ENCODE results near the gene PIM3.

The PIM3 gene

DNA sequence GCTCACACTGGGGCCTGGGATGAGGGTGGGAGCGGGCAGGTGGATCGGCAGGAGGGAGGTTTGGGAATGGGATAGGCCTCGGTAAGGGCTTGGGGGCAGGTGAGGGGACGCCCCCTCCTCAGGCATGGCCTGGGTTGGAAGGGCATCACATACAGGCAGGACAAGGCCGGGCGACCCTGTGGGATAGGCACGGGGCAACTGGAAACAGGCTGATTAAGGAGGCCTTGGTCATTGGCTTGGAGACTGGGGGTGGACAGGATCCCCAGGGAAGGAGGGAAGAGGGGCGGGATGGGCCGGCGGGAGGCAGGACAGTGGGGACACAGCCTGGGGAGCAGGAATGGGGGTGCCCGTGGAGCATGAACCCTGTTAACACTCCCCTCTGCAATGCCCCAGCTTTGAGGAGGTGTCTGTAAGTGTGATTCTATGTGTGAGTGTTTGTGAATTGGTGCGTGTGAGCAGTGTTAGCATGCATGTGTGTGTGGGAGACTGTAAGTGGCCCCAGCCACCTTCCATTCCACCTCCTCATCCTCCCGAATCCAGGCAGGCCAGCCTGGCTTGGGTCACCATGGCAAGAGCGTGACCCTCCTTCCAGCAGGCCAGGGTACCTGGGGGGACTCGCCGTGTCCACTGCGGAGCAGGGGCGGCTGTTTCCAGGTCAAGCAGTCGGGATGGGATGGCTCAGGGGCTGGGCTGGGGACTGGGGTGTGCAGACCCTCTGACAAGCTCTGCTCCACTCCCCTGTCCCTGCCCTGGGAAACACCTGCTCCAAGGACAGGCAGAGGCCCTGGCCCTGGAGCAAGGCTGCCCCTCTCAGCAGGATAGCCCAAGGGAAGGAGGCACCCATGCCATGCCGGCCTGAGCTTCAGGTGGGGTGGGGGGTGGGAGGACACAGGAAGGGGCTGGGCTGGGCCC is 3.4 kb upstream of the PIM3 start:
- DNase-seq = no peak

DNA sequence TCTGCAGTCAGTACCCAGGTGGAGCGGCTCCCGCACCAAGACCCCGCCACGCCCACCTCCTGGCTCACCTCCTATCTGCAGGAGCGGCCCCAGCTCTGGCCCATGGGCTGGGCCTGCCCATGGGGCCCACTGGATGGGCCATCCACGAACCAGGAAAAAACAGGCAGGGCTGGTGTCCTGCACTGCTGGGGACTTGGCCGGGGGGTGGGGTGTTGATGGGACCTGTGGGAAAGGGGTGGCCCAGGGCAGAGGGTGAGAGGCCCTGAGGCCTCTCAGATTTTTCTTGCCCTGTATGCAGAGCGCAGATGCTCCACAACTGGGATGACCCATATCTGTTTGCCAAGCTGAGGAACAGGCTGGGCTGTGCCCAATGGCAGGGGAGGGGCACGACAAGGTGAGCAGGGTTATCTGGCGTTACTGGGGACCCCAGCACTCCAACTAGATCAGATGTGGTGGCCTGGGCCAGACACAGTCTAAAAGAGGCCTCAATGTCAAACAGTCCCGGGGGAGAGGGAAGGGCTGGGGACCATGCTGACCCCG is 2.7 kb upstream of the PIM3 start:
- no peak for DNase-seq

DNA sequence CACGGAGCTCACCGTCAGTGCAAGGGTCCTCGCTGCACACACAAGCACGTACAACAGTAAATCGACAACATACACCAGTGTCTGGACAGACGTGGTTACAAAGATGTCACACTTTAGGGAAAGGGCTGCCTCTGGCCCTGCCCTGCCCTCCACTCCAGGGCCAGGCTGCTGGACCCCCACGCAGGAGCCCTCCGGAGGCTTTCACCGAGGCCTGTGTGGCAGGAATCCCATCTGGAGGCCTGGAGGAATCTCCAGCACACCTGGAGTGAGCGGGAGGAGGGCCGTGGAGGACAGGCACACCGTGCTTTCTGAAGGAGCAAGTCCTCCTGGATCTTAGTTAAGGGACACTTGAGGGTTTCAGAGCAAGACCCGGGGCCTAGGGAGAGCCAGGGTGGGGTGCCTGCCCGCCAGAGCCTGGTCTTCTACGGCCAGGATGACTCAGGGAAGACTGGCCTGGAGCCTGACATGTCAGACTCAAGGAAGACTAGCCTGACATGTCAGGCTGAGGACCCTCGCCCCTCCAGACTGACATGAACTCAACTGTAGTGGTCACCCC is 2.1 kb upstream of the PIM3 start:
- DNase-seq = no peak

DNA sequence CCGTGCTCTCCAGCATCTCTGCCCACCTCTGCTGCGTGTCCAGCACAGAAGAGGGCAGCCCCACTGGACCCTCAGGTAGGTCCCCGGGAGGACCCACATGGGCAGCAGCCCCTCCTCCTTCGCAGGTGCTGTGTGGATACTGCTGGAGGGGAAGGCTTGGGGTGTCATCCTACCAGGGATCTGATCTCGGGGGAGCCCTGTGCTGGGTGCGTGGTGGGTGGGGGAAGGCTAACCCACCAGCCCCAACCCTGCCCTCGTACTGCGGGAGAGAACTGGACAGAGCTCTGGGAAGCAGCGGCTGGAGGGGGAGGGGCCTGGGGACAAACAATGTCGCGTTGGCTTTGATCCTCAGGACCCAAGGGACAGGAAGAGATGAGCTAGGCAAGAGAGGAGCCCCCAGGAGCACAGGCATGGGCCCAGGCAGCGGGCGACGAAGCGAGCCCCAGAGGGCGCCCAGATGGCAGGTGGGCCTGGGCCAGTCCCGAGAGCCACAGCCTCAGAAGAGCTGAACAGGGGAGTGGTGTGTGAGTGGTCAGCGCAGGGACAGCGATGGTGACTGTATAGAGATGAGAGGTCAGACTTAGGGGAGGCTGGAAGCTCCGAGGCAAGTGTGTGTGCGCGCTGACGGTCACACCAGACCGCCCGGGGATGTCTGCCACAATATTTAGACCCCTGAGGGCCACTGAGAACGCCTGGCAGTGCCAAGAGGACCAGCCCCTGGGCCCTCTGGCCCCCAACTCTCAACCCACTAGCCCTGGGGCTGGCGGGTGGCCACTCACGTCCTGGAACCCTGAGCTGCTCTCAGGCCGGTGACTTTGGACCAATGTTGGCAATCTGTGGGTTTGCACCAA is 1.4 kb upstream of the PIM3 start:
- no peak for DNase-seq

DNA sequence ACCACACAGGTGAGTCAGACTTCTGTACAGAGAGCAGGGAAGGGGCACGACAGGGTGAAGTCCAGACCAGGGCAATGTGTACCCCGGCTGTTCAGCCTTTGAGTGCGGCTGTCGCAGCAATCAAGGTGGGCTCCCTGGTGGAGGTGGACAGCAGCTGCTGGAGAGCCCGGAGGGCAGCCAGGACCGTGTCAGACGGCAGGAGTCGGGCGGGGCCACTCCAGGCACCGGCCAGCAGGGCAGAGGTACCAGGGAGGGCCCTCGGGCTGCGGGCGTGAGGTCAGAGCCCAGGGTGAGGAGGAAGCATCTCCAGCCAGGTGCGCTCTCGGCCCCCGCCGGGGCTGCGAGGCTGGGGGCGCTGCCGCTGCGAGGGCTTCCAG is 802 bp upstream of the PIM3 start:
- peak; percentile 43 to 45 for DNase-seq

DNA sequence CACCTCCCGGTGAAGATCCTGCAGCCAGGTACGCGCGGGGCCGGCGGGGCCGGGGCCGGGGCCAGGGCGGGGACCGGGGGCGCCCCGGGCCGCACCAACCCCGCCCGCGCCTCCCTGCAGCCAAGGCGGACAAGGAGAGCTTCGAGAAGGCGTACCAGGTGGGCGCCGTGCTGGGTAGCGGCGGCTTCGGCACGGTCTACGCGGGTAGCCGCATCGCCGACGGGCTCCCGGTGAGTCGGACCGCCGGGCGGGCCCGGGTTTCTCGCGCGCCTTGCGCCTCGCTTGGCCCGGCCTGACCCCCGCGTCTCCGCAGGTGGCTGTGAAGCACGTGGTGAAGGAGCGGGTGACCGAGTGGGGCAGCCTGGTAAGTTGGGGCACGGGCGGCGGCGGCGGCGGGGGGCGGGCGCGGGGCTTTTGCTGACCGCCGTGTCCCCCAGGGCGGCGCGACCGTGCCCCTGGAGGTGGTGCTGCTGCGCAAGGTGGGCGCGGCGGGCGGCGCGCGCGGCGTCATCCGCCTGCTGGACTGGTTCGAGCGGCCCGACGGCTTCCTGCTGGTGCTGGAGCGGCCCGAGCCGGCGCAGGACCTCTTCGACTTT is 531 bp downstream of the PIM3 start:
- DNase-seq = peak in 1 of 2 experiments; percentile 48

DNA sequence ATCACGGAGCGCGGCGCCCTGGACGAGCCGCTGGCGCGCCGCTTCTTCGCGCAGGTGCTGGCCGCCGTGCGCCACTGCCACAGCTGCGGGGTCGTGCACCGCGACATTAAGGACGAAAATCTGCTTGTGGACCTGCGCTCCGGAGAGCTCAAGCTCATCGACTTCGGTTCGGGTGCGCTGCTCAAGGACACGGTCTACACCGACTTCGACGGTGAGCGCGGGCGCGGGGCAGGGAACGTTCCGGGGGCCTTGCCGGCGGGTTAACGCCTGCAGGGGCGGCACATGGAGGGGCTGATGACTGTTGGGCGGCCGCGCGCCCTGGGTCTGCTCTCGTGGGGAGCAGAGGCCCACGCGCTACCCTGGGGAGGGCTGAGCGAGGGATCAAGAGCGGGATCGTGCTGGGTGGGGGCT is 1.0 kb downstream of the PIM3 start:
- DNase-seq = no peak

DNA sequence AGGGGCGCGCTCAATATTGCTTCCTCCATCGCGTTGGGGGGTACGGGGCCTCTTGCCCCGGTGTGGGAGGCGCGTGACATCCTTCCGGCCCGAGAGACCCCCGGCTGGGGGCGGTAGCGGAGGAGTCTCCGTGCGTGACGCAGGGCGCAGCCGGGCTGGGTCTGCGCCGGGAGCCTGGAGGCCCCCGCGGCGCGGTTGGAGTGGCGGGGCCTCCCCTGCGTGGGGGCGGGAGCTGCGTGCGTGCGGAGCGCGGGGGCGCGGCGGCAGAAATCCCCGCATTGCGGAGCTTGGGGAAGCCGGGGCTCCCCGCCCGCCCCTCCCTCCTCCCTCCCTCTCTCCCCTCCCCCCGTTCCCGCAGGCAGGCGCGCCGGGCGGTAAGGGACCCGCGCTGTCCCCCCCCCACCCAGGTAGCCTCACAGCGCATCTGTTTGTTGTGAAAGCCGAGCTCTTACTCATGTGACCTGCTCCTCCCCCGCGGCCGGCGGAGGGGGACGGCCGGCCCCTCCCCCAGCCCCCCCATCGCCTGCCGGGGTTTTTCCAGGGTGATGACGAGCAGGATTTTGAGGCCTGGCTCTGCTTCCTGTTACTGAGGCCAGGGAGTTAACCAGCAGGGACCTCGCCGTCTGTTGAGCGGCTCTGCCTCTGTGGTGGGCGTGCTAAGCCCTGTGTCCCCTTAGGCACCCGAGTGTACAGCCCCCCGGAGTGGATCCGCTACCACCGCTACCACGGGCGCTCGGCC is 1.6 kb downstream of the PIM3 start:
- peak; percentile 88 for DNase-seq

DNA sequence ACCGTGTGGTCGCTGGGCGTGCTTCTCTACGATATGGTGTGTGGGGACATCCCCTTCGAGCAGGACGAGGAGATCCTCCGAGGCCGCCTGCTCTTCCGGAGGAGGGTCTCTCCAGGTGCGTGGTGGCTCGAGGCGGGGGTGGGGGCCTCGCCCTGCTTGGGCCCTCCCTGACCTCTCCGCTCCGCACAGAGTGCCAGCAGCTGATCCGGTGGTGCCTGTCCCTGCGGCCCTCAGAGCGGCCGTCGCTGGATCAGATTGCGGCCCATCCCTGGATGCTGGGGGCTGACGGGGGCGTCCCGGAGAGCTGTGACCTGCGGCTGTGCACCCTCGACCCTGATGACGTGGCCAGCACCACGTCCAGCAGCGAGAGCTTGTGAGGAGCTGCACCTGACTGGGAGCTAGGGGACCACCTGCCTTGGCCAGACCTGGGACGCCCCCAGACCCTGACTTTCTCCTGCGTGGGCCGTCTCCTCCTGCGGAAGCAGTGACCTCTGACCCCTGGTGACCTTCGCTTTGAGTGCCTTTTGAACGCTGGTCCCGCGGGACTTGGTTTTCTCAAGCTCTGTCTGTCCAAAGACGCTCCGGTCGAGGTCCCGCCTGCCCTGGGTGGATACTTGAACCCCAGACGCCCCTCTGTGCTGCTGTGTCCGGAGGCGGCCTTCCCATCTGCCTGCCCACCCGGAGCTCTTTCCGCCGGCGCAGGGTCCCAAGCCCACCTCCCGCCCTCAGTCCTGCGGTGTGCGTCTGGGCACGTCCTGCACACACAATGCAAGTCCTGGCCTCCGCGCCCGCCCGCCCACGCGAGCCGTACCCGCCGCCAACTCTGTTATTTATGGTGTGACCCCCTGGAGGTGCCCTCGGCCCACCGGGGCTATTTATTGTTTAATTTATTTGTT is 2.4 kb downstream of the PIM3 start:
- peak; percentile 26 for DNase-seq

DNA sequence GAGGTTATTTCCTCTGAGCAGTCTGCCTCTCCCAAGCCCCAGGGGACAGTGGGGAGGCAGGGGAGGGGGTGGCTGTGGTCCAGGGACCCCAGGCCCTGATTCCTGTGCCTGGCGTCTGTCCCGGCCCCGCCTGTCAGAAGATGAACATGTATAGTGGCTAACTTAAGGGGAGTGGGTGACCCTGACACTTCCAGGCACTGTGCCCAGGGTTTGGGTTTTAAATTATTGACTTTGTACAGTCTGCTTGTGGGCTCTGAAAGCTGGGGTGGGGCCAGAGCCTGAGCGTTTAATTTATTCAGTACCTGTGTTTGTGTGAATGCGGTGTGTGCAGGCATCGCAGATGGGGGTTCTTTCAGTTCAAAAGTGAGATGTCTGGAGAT is 3.1 kb downstream of the PIM3 start:
- DNase-seq = no peak

DNA sequence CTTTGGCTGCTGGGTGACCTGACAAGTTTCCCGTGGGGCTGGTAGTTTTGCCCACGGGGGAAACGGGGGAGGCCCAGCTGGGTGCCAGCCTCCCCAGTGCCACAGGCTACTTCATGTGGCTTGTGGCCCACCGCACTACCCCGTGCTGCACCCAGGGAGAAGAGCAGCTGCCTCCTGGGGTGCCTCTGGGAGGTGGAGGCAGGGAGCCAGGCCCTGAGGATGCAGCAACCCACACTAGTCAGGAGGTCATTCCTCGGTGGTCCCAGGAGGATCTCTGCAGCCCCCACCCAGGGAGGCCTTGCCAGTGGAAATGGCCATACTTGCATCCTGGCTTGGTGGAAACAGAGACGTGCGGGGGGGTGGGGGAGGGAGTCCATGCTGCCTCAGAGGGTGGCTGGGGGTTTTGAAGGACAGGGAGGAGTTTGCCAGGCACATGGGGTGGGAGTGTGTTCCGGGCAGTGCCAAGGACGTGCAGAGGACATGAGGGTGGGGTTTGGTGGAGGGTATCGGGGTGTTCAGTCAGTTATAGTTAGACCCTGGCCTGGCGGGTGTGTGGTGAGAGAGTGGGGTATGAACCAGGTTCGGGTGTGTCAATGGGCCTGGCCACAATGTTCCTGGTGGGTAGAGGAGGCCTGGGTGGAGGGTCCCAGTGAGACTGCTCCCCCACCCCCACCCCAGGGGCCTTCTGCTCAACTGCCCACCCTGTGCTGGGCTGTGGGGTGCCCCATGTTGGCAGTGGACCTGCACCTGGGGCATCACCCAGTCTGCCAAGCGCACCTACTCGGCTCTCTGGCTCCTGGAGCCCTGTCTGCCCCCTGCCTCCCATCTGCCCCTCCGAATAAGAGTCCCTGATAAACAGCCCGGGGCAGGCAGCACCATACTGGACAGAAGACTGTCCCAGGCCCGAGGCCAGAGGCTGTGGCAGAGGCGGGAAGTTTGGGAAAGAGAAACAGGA is 3.8 kb downstream of the PIM3 start:
- DNase-seq = peak; percentile 29 to 36

DNA sequence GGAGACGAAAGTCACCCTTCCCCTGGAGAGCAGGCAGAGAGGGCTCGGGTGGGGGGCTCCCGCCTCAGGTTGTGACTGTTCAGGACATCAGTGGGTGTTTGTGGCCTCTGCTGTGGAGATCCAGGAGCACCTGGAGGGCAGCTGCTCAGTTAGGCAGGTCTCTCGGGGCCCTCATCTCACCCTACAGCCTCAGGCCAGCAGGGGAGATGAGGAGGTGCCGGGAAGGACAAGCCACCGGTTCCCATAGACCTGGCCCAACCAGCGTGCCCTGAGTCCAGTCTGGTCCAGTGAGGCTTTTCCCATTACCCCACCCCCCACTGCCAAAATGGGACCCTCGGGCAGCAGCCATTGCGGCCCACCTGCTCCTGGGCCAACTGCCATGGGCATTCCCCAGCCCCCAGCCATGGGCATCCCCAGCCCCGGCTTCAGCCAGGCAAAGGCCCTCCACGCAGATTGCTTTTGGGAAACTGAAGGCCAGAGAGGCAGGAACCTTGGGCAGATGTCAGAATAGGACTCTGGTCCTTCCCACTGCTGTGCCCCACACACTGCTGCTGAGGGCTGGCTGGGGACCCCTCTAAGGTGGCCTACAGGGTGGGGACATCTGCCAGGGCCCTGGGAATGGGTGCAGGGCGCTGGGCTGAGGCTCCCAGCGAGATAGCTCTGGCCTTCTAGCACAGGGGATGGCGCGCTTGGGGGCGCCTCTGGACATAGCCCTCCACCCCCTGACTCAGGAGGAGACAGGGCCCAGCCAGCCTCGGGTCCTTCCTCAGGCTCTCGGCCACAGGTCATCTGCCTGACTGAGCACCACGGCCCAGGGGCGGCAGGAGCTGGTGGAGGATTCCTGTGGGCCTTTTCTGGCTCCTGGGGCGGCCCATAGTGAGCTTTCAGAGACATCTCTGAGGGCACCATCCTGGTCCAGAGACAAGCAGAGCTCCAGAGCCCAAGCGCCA is 4.8 kb downstream of the PIM3 start:
- DNase-seq = peak; percentile 29 to 35

DNA sequence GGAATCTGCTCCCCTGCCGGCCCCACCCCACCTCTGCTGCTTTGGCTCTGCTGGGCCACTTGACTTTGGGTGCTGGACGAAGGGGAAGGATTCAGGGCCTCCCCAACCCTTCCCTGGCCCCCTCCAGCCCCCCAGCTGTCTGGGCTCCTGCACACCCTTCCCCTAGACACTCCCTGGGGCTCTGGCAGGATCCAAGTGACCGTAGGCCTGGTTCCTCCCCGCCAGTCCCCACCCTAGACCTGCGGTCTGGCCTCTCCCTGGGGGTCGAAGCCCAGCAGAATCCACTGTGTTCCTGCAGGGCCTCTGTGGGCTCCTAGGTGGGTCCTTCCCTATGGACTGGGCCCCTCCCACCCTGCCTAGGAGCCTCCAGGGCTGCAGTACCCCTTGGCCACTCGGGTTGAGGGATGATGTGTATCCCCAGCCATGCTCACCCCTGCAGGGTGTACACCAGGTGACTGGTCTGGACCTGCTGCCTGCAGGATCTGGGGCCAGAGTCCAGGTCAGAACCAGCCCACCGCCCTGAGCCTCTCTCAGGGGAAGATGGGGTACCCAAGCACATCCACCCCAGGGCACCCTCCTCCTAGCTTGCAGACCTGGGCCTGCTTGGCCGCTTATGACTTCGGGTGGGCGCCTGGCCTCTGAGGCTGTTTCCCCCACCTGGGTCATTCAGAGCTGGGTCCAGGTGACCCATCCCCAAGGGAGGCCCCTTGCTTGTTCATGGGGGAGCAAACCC is 5.6 kb downstream of the PIM3 start:
- peak in 1 of 2 experiments; percentile 36 for DNase-seq

DNA sequence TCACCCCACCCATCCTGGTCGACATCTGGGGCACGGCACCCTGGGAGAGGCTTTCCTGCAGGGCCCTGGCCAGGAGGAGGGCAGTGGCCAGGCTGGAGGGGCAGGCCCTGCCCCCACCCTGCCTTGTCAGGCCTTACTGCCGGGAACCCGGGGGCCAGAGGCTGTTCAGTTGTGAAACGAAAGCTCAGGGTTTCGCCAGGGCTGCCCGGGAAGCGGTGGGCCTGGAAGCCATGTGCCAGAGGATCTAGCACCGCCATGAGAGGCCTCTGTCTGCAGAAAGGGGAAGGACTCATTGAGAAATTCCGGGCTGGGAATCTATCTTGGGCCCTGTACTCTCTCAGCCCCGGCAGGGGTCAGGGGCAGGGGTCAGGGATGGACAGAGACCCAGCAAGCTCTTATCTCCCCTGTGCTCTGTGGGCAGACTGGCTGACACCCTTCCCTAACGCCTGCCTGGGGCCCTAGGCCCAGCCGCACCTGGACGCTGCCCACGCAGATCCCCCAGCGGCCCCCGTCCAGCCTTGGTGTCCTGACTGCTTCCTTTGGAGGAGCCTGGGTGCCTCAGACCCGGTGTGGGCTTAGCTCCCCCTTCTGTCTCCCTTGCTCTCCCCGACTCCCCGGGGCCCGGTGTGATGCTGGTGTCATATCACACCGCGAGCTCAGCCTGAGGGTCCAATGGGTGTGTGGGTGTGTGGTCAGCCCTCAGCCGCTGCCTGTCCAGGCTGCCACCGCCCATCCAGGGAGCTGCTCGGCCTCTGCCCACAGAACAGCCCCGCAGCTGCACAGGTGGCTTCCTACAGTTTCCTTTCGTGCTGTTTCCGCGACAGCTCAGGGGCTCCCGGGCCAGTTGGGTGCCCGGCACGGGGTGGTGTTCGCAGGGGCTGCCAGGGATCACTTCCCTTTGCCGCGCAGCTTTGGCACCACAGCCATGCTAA is 6.5 kb downstream of the PIM3 start:
- peak; percentile 27 to 36 for DNase-seq

DNA sequence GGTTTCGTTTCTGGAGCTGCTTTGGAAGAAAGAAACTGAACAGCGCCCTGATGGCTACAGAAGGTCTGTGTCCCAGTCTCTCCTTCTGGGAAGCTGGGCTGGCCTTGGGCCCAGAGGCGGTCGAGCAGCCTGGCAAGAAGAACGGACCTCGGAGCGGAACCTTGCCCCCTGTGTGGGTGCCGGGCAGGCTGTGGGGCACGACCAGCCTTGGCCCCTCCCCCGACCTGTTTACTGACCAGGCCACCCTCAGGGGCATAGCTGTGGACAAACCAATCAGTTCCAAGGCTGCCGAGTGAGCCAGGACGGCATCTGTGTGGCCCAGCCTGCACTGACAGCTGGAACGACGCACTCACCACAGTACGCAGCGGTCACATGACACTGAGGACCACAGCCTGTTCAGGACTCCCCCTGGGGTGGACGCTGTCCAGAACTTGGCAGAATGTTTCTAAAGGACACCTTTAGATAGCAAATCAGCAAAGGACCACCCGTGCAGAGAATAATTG is 7.2 kb downstream of the PIM3 start:
- DNase-seq = no peak

DNA sequence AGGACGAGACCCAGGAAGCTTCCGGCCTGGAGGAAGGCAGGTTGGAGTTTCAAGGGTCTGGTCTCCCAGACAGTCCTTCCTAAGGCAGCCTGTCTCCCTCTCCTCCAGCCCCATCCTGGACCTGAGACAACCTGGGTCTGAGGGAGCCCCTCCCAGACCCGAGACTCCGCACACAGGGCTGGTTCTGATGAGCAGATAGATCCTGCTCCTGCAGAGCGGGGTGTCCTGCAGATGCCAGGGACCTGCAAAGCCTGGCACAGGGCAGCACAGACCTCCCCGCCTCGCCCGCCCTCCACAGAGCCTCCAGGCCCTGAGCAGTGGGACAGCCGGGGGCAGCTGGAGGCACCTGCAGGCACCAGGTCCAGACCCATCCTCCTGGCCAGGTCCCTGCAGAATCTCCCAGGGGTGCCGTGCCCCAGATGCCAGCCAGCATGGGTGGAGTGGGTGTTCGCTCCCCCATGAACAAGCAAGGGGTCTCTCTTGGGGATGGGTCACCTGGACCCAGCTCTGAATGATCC is 7.8 kb downstream of the PIM3 start:
- DNase-seq = no peak

Data from stimulated activated CD4-positive, alpha-beta T cell treated with anti-CD3 and anti-CD28 coated beads, Interleukin-4, amount 100 ng/mL, for 4 hours (primary cell).